HG03439 (cell line): ENCODE results near the gene SAMSN1.
"Not testable (repeated sequence)": the region's sequence is repeated elsewhere in the genome, so short reads cannot be mapped to it uniquely, and the experiment has no call there.

Source experiments
- ATAC-seq: cut with Tn5 transposase; IDR thresholded peaks from one replicate; pipeline ENCODE4 v1.9.1; 2021; ENCODE audit warnings: mild to moderate bottlenecking, moderate library complexity; ENCODE audit not compliant: unreplicated experiment

Gene SAMSN1

GRCh38 chr21:14567331-14568279, 21.5 kb upstream of the SAMSN1 start:
- ATAC-seq = peak; percentile 61

GRCh38 chr21:14566894-14567293, 20.8 kb upstream of the SAMSN1 start:
- no peak for ATAC-seq

GRCh38 chr21:14562959-14563358, 16.8 kb upstream of the SAMSN1 start:
- no peak for ATAC-seq

DNA sequence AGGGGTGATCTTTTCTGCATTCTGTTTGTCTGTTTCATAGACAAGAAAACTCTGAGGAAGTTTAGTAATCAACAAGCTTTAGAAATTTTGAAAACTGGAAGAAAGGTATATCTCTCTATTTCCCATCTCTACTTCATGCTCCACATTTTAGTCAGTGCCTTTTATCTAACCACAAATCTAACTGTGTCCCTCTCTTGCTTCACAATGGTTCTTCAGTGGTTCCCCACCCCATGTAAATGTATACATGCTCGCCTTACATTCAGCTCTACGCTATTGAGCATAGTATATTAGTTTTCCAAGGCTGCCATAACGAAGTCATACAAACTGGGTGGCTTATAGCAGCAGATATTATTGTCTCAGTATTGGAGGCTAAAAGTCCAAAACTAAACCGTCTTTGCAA, 14.4 kb upstream of the SAMSN1 start:
- ATAC-seq = no peak

DNA sequence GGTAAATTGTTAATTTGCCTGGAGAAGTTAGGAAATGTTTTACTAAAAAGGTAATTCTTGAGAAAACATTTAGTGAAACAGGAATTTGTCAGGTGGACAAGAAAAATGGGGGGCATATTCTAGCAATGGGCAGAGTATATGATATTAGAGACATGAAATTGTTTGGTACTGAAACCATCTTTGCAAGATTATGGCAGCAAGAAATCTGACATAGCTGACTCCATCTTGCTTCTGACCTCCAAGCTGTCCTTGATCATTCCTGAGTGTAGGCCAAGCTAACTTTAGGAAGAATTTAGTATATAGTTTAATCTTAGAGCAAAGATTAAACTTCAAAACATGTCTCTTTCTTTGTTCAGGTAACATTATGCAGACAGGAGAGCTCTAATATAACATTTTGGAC, 14.0 kb upstream of the SAMSN1 start:
- ATAC-seq = no peak

- ATAC-seq = no peak
Measured at GRCh38 chr21:14559102-14559501, 13.0 kb upstream of the SAMSN1 start.

- no peak for ATAC-seq
Measured at GRCh38 chr21:14557413-14557812, 11.3 kb upstream of the SAMSN1 start.

- no peak for ATAC-seq
Measured at GRCh38 chr21:14554948-14555347, 8.8 kb upstream of the SAMSN1 start.

- ATAC-seq = no peak
Measured at GRCh38 chr21:14553422-14553821, 7.3 kb upstream of the SAMSN1 start.

DNA sequence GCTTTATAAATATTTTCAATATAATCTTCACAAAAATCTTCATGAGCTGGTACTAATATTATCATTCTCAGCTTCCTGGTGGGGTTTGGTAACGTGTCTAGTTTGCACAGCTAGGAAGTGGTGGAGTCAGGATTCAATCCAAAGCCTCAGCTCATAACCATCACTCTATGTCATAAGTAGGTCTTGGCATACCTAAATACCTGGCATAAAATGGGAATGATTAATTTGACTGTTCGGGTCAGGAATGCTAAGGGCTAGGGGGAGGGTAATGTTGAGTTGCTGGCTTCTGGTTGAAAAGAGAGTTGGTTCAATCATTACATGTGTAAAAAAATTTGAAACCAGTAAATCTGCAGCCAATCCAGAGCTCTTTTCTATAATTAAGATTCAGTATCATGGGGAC, 5.6 kb upstream of the SAMSN1 start:
- ATAC-seq = no peak

GRCh38 chr21:14550135-14550534, 4.0 kb upstream of the SAMSN1 start:
- no peak for ATAC-seq

GRCh38 chr21:14548779-14549178, 2.7 kb upstream of the SAMSN1 start:
- ATAC-seq = no peak

DNA sequence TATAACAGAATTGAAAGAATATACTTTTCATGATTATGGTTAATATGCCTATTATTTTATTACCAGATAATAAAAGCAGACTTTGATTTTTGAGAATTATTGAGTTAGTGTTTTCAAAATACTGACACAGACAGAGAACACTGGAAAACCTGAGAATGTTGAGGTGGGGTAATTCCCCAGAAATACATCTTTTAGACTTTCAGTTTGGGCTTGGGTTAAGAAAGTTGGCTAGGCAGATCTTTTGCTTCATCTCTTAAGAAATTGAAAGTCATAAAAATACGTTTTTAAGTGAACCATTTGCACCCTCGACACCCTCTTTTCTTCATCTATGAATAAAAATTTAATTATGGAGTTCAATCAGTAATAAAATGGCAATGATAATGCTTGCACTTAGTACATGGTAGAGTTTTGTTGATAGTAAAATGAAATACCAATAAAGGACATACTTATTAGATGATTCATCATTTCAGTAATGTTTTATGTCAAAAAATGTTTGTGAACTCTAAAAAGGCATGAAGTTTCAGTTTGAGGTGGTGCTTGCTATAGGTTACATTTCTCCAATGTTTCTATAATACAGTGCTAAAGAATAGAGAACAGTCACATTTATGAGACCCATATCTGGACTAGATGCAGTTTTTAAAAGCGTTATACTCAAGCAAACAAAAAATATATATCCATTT, 1.9 kb upstream of the SAMSN1 start:
- no peak for ATAC-seq

DNA sequence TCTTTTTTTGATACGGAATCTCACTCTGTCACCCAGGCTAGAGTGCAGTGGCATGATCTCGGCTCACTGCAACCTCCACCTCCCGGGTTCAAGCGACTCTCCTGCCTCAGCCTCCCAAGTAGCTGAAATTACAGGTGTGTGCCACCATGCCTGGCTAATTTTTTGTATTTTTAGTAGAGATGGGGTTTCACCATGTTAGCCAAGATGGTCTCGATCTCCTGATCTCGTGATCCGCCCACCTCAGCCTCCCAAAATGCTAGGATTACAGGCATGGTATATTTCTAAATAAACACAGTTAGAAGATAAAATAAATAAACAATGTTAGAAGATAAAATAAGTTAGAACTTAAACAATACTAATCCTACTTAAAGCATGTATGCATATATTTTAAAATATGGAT, 604 bp upstream of the SAMSN1 start:
- not testable (repeated sequence) for ATAC-seq

DNA sequence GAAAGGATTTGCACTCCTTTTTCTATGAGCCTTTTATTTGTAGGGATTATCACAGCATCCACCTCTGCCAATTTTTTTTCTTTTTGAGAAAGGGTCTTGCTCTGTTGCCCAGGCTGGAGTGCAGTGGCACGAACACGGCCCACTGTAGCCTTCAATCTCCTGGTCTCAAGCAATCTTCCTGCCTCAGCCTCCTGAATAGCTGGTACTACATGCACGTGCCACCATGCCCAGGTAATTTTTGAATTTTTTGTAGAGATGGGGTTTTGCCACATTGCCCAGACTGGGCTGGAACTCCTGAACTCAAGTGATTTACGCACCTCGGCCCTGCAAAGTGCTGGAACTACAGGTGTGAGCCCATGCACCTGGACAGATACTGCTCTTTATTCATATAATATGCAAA, 2.1 kb downstream of the SAMSN1 start:
- ATAC-seq = no peak

- no peak for ATAC-seq
Measured at GRCh38 chr21:14542638-14543037, 3.5 kb downstream of the SAMSN1 start.

DNA sequence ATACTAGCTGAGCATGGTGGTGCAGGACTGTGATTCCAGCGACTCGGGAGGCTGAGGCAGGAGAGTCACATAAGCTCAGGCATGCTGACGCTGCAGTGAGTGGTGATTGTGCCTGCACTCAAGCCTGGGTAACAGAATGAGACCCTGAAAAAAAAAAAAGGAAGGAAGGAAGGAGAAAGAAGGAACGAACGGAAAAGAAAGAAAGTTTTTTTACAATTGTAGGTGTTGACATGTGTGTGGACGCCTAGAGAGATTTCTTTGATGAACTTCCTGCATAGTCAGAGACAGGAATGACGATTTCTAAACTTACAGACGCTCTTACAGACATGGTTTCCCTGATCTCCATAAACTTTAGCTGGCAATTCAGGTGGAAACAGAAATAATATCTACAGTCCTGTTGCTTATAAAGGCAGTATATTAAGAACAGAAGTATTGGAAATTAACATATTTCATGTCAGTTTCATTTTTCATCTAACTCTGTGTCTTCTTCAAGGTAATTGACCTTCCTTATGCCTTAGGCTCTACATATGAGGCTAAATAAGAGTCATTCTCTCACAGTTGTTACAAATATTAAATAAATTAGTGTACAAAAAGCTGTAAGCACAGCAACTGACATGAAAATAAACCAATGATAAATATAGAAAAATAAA, 4.1 kb downstream of the SAMSN1 start:
- ATAC-seq = no peak

GRCh38 chr21:14538483-14538882, 7.6 kb downstream of the SAMSN1 start:
- ATAC-seq = no peak

- ATAC-seq = no peak
Measured at GRCh38 chr21:14536929-14537328, 9.2 kb downstream of the SAMSN1 start.

DNA sequence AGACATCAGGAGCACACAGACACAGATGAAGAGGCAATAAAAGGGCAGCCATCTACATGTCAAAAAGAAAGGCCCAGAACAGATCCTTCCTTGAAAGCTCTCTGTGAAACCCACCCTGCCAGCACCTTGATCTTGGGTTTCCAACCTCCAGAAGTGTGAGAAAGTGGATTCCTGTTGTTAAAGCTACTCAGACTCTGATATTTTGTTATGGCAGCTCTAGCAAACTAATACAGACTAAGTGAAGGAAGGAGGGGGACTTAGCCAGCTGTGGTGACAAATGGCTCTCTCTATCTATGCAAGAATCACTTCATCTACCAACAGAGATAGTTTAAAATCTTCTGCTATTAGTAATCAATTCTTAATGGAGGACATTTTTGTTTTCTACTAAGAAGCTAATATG, 10.4 kb downstream of the SAMSN1 start:
- ATAC-seq = no peak

DNA sequence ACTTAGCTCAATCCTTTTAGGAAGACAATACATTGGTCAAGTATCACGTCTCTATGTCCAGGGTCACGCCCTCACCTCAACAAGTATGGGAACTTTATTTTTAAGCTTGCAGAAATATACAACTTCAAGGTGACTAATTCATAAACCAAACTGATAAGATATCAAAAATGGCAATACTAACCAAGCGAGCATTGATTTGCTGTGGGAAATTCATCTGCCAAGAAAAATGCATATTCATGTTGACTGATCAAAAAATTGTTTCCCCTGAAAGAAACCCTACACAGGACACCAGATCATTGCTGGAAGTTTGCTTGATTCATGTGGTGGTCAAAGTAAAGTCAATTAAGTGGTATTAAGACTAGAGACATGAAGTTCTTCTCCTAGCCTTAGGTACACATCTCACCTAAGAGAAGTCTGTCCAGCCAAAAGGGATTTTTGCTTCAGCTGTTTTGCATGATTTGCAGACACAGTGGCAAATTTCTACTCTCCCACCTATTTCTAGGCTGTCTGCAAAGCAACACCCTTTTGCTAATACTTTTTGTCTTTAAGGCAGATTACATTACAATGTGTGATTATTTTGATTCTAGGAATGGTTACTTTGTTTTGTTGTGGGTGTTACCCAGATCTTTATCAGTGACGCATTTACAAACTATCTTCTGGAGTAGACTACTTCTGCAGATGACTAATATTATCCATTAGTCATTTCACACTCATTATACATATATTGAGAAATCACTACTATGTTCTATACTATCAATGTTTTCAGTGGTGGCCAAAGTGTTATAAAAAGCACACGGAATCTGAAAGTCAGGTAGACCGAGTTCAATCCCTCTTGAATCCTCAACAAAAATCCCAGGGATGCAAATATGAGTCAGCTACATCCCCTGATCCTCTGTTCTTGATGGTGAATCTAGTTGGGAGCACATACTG, 12.4 kb downstream of the SAMSN1 start:
- ATAC-seq = peak; percentile 76
